Measurements from ENCODE around the gene APOBEC3B.
"Not testable (repeated sequence)": the region's sequence is repeated elsewhere in the genome, so short reads cannot be mapped to it uniquely, and the experiment has no call there.

The APOBEC3B gene

DNA sequence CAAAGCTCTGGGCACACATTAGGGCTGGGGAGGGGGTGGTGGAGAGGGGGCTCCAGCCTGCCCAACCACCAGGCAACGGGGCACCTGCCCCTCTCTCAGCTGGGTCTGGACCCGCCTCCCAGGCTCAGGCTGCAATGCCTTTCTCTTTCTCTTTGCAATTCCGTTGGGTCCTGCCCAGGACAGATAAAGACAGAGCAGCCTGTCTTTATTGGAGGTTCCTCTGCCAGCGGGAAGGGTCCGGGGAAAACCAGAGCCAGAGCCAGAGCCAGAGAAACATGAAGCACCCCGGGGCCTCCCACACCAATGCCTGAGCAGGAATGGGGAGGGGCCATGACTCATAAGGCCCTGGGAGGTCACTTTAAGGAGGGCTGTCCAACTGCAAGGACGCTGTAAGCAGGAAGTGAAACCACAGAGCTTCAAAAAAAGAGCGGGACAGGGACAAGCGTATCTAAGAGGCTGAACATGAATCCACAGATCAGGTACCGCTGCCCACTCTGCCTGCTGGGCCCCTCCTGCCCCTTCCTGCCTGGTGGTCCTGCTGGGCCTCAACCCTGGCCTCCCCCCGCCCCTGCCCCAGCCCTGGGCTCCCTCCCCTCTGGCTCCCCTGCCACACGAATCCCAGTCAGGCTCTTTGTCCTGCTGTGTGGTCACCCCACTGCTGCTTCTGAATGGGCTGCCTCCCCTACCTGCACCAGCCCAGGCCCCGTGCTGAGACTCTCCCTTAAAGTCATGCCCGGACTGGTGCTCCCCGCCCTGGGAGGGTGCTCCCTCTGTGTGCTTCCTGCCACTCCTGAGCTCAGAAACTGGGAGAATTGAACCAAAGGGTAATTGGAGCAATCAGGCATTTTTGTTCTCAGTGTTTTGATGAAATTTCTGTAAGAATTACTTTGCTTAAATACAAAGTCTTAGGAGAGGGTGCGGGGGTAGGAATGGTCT, at the start of gene APOBEC3B:
APOBEC3B (plus strand) TSS at position 356 of the 936 bp plus-strand sequence; CDS start at position 463, 107 bp downstream.
- in situ Hi-C loops (cut with HindIII; ENCODE audit: low sequenced_read_pairs) = no loop called here

DNA sequence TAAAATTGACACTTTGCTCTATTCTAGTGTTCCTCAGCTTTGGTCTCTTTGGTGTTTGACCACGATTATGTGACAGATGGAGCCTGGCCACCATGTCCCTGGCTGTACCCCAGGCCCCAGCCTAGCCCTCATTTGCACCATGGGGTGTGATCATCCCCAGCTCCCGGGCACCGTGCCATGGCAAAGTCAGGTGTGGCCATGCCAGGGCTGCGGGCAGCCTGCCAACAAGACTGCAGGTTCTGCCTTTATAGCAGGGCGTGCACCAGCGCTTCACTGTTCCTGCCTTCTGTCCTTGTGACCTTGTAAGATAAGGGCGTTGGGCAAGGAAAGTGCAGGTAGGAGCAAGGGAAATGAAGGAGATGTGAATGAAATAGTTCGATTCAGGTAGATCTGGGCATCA, 47.1 kb upstream of the APOBEC3B start:
- in situ Hi-C loops (cut with HindIII; ENCODE audit: low sequenced_read_pairs) = no loop called here

DNA sequence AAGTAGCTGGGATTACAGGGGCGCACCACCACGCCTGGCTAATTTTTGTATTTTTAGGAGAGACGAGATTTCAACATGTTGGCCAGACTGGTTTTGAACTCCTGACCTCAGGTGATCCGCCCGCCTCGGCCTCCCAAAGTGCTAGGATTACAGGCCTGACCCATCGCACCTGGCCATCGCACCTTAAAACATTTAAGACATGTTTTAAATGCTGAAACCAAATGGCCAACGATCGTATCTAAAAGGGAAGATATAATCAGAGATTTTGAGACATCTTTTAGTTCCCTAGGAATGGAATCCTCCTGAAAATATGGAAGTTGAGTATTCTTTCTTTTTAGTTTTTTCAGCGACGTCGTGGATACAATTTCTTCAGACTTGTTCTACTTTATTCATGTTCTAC, 46.5 kb upstream of the APOBEC3B start:
- in situ Hi-C loops (cut with HindIII; ENCODE audit: low sequenced_read_pairs) = no loop called here

DNA sequence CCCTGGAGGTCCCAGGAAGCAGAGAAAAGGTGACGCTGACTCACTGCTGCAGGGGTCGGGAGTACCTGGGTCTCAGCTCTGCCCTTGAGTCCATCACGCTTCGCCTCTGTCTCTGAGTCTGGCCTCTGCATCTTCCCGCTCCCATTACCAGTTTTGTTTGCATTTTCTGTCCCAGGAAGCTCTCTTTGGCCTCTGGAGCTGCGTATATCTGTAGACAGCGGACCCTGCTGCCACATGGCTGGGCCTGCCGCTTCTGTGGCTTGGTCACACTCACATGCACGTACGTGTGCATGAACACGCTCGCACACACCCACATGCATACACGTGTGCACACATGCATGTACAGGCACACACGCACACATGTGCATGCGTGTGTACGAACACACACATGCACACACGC, 45.6 kb upstream of the APOBEC3B start:
- in situ Hi-C loops (cut with HindIII; ENCODE audit: low sequenced_read_pairs) = no loop called here

DNA sequence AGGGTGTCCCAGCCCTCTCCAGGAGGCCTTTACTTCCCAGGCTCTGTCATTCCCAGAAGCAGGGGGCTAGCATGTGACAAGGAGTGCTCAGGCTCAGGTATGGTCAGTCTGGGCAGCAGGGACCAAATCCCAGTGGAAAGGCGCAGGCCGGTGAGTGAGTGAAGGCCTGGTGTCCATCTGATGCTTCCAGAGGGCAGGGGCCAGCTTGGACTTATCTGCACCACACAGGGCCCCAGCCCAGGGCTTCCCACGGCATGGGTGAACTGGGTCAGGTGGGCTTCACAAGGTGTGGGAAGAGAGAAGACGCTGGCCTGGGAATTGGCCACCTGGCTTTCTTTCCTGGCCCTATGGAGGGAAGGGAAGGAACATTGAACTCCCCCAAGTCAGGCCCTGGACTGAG, 45.1 kb upstream of the APOBEC3B start:
- in situ Hi-C loops (cut with HindIII; ENCODE audit: low sequenced_read_pairs) = no loop called here

DNA sequence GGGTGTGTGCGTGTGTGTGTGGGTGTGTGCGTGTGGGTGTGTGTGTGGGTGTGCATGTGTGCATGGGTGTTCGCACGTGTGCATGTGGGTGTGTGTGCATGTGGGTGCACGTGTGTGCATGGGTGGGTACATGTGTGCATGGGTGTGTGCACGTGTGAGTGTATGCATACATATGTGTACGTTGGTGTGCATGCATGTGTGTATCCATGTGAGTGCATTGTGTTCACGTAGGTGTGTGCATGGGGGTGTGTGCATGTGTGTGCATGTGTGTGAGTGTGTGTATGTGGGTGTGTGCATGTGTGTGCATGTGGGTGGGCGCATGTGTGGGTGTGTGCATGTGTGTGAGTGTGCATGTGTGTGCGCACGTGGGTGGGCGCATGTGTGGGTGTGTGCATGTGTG, 44.6 kb upstream of the APOBEC3B start:
- in situ Hi-C loops (cut with HindIII; ENCODE audit: low sequenced_read_pairs) = no loop called here

DNA sequence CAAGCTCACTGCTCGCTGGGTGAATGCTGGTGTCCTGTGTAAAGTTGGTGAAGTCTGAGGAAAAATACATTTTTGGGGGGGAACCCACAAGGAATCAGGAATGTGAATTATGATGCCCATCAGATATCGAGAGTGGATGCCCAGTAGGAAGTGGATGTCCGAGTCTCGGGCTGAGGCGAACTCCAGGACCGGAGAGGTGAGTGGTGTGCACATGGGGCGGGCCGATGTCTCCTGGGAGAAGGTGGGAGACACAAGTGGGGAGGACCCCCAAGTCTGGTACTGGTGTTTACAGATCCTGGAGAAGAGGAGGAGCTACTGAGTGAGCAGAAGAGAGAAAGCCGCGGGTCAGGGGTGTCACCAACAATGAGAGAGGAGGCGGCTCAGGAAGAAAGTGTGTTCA, 43.9 kb upstream of the APOBEC3B start:
- in situ Hi-C loops (cut with HindIII; ENCODE audit: low sequenced_read_pairs) = no loop called here

DNA sequence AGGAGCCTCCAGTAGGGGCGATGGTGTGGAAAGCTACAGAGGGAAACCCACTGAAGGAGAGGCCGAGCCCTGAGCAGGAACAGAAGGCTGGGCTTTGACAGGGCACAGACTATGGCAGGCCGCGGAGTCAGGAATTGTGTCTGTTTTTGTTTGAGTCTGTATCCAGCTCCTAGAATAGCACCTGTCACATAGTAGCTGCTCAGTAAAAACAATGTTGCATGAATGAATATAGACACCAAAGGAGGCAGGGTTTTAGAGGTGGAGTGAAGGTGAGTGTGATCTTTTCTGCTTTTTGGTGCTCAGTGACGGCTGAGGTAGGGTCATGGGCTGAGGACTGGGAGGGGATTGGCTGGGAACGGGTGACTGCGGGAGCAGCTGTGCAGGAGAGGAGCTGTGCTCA, 43.2 kb upstream of the APOBEC3B start:
- in situ Hi-C loops (cut with HindIII; ENCODE audit: low sequenced_read_pairs) = no loop called here

DNA sequence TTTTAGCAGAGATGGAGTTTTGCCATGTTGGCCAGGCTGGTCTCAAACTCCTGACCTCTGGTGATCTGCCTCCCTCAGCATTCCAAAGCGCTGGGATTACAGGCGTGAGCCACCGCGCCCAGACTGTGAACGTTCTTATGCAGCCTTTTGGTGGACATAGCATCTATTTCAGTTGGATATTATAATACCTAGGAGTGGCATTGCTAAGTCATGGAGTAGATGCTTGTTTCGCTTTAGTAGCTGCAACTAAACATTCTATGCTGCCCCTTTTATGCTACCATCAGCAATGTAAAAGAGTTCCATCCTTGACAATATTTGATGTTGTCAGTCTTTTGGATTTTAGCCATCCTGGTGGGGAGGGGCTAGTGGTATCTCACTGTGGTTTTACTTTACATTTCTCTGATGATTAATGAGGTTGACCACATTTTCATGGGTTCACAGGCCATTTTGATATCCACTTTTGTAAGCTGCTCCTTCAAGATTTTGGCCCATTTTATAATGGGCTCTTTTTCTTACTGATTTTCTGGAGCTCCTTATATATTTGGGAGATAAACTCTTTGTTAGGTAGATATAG, 41.2 kb upstream of the APOBEC3B start:
- in situ Hi-C loops (cut with HindIII; ENCODE audit: low sequenced_read_pairs) = no loop called here

DNA sequence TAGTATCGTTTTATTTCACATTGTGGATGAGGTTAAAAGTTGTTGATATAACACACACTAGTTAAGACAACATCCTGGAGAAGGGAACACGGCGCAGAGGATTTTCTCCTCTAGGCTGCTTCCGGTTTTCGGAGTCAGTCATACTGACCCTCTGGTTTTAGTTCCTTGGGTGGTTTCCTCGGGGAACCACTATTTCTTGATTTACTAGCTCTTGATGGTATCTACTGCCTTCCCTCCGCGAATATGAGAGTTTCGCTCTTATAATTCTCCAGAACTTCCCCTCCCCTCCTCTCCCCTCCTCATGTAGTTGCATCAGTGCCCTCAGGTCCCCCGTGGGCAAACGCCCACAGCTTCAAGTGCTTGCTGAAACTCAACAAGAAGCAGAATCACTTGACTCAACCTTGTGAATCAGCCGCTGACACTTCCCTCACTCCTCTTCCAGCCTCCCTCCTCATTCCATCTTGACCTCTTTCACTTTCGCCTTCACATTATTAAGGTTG, 40.6 kb upstream of the APOBEC3B start:
- in situ Hi-C loops (cut with HindIII; ENCODE audit: low sequenced_read_pairs) = no loop called here

DNA sequence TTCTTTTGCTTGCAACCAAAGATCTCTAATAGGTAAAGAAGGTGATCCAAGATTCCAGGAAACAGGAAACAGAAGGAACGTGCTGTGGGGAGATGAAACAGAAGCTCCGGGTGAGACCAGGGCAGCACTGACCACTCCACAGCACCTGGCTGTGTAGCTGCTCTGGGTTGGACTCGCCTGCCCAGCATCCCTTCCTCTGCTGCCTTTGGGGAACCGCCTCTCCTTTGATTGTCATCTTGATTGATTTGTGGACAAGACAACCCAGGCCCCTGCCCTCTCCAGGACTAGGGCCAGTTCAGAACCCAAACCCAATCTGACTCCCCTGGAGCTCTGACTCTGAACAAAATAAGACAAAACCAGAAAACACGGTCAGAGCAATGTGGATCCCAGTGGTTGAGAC, 39.4 kb upstream of the APOBEC3B start:
- in situ Hi-C loops (cut with HindIII; ENCODE audit: low sequenced_read_pairs) = no loop called here

DNA sequence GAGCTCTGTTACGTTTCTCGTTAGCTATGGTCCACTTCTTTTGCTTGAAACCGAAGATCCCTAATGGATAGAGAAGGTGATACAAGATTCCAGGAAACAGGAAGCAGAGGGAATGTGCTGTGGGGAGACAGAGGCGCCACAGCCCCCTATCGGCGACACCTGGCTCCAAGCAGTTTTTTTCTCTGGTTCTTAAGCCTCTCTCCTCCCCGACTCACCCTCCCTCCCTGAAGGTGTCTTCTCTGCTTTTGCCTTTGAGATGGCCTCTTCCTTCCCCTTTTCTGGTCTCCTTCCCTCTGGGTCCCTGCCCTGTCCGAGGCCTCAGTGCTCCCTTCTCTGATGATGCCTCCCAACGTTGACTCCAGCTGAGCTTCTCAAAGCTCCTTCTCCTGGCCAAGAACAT, 38.9 kb upstream of the APOBEC3B start:
- in situ Hi-C loops (cut with HindIII; ENCODE audit: low sequenced_read_pairs) = no loop called here

DNA sequence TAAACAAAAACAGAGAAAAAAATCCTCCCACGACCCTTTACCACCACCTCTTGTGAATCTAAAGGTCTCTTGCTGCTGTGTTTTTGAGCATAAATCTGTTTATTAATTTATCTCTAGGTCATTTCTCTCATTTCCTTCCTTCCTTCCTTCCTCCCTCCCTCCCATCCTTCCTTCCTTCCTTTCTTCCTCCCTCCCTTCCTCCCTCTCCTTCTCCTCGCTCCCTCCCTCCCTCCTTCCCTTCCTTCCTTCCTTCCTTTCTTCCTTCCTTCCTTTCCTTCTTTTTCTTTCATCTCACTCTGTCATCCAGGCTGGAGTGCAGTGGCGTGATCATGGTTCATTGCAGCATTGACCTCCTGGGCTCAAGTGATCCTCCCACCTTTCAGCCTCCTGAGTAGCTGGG, 38.3 kb upstream of the APOBEC3B start:
- in situ Hi-C loops (cut with HindIII; ENCODE audit: low sequenced_read_pairs) = no loop called here

DNA sequence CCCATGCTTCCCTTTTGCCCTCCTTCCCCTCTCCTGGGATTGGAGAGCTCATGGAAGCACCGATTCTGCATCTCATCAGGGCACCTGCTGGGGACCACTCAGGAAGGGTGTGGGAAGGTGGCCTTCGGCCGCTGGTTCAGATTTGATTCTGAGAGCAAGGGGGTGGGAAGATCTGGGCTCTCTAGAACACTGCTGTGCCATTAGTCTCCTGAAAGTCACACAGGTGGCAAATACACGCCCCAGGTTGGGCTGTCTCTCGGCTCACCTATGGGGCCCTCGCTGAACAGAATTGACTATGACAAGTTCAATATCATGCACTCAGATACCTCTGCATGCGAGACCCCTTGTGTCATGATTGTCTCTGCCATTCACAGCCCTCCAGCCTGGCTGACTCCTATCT, 37.5 kb upstream of the APOBEC3B start:
- in situ Hi-C loops (cut with HindIII; ENCODE audit: low sequenced_read_pairs) = no loop called here

DNA sequence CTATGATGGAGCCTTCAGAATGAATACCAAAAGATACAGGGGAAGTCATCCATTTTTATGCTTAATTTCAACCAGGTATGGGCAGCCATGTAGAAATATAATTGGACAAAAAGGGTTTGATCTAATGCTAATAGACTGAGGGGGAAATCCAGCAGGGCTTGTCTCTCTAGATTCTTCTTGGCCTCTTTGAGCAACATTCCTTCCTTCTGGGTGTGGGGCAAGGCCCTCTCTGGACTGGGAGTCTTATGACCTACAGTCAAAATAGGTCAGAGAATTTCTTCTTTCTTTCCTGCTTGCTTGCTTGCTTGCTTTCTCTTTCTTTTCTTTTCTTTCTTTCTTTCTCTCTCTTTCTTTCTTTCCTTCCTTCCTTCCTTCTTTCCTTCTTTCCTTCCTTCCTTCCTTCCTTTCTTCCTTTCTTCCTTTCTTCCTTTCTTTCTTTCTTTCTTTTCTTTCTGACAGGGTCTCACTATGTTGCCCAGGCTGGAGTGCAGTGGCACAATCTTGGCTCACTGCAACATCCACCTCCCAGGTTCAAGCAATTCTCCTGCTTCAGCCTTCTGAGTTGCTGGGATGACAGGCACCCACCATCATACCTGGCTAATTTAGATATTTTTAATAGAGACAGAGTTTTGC, 36.3 kb upstream of the APOBEC3B start:
- in situ Hi-C loops (cut with HindIII; ENCODE audit: low sequenced_read_pairs) = not testable (repeated sequence)

DNA sequence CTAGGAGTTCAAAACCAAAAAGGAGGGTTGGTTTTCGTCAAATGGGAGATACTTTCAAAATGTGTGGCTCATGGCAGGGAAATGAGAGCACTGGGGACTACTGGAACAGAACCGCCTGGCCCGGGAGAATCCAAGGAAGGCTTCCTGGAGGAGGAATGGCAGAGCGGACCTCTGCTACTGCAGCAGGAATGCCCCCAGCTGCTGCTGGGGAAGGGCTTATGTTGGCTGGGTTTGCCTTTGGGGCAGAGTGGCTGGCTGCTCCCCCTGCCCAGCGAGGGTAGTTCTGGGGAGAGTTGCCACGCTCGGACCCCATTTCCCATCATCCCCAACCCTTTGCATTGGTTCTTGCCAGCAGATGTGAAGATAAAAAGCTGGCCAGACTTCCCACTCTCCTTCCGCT, 35.4 kb upstream of the APOBEC3B start:
- in situ Hi-C loops (cut with HindIII; ENCODE audit: low sequenced_read_pairs) = no loop called here

DNA sequence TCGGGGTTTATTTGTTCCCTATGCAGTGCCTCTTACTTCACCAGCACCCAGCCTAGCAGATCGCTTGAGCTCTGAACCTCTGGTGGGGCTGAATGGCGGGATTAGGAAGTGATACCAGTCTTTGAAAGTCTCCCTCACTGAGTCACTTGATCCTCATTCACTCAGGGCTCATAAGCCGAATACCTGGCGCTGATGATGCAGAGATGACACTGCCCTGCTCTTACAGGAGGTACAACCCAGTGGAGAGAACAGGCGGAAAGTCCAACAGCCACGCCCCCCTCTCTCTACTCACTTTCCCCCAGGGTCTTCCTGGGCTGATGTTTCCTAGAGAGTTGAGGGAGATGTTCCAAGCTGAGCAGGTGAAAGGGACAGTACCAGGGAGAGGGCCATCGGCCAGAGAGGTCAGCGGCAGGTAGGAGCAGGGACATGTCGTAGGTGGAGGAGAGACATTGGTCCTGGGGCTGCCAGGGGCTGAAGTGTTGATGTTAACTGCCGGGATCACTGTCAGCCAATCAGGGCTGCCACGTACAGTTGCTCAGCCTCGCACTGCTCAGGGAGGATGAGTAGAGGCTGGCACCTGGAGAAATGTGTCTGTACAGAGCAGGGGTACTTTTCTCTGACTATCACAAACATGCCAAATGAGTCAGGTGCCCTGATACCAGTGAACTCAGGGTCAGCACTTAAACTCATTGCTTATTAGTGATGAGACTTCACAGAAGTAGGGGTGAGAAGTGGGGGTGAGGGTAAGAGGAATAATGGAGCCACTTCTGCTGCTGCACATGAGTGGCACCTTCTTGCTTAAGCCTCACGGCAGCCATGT, 34.6 kb upstream of the APOBEC3B start:
- in situ Hi-C loops (cut with HindIII; ENCODE audit: low sequenced_read_pairs) = no loop called here

DNA sequence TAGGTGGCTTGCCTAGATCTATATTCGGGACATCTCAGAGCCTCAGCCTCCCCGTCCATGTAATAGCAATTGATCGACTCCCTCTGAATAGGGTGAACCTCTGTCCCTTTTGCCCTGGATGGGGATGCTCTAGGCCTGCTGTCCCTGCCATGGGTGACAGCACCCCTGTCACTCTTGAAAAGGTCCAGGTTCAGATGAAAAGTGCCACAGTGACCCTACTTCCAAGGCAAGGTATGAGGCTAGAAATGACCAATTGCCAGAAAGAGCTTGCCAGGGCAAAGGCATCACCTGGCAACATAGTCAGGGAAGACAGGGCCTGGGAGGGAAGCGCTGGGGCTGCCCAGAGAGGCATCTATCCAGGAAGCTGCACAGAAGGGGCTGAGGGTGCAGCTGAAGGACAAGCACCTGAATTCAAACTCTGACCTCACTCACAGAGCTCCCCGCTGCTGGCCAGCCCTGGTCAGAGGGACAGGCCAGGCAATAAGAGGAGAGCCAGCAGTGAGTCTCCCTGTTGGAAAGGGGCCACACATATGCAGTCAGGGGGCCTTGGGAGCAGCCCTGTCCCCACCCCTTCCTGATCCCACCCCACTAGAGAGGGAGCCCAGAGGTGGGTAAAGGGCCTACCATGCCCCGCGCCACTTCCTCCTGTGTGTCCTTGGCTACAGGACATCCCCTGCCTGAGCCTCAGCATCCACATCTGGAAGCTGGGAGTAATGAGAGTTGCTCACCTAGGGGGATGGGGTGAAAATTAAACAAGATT, 33.8 kb upstream of the APOBEC3B start:
- in situ Hi-C loops (cut with HindIII; ENCODE audit: low sequenced_read_pairs) = no loop called here

DNA sequence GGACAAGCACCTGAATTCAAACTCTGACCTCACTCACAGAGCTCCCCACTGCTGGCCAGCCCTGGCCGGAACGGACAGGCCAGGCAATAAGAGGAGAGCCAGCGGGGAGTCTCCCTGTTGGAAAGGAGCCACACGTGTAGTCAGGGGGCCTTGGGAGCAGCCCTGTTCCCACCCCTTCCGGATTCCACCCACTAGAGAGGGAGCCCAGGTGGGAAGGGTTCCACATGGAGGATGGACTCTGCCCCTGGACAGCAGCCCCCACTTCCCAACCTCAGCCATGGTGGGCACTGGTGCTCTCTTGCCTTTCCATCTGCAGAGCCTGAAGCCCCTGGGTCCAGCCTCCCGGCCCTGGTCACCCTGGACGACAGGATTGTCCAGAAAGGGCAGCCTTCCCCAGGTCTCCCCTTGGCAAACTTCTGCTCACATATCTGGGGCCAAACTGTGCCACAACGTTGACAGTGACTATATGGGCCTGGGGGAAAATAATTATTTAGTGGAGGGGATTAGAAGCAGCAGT, 32.2 kb upstream of the APOBEC3B start:
- in situ Hi-C loops (cut with HindIII; ENCODE audit: low sequenced_read_pairs) = no loop called here
